Thyroid gland (tissue), 4 donors: ENCODE results near the gene MRGPRE. TPM values are rescaled to one million over a fixed set of nuclear protein-coding genes. Genes with fewer than 3 reads are reported as not detected.

Source experiments
- DNase-seq, 2 donors: peaks; one replicate each; pipeline ENCODE4 v3.0.0-alpha.2; 2019
- H3K27ac ChIP-seq, 3 donors: fragments of 200-600 bp; sonication (generic); 1 replicate in 2 of 3; 2 replicates in 1 of 3; pipeline ENCODE4 v1.5.1; 2016 to 2019; ENCODE audit warnings: mild to moderate bottlenecking in 1 of 3, moderate library complexity in 1 of 3
- H3K27me3 ChIP-seq: fragments of 200-600 bp; sonication (generic); one replicate; pipeline ENCODE4 v1.5.1; 2019
- H3K36me3 ChIP-seq, 2 donors: fragments of 200-600 bp; sonication (generic); one replicate each; pipeline ENCODE4 v1.5.1; 2016 to 2019
- H3K4me1 ChIP-seq, 2 donors: fragments of 200-600 bp; sonication (generic); one replicate each; pipeline ENCODE4 v1.5.1; 2017 to 2019
- H3K4me3 ChIP-seq, 3 donors: fragments of 200-600 bp; sonication (generic); replicated peaks in 1 of 3; 1 replicate in 2 of 3; 2 replicates in 1 of 3; pipeline ENCODE4 v1.5.1; 2016; ENCODE audit warnings: mild to moderate bottlenecking in 1 of 3
- H3K9me3 ChIP-seq: fragments of 200-600 bp; sonication (generic); one replicate; pipeline ENCODE4 v1.5.1; 2017
- POLR2A ChIP-seq, 2 donors: fragments of 450-650 bp; IDR thresholded peaks; one replicate each; pipeline ENCODE4 v1.6.1; 2017; ENCODE audit warnings: antibody characterized with exemption in 2 of 2, mild to moderate bottlenecking in 2 of 2, moderate library complexity in 1 of 2
- WGBS, 2 donors: methylation state at CpG; one replicate each; pipeline ENCODE4 v1.1.5; 2017; 5-methylcytosine and 5-hydroxymethylcytosine counted together
- intact Hi-C: fragments of 100-400 bp; cut with DNase I; formaldehyde crosslinking; loops from one replicate; pipeline ENCODE4 v1.15.1; 2023
- total RNA-seq, 4 donors: library from RNA; depleted of rRNA; stranded (reverse); fragments of >200 nt; gene quantifications; one replicate each; pipeline ENCODE4 v1.2.3, GENCODE V29; 2016
- TF ChIP-seq, protein P1 (sequence below), 6 experiments: fragments of 200-600 bp in 3 of 6; fragments of 450-650 bp in 3 of 6; sonication (generic) in 3 of 6; IDR thresholded peaks; one replicate each; pipeline ENCODE4 v1.5.1; 2016 to 2019; ENCODE audit warnings: antibody characterized with exemption in 6 of 6, mild to moderate bottlenecking in 2 of 6, inconsistent platforms in 1 of 6, moderate library complexity in 1 of 6

MRGPRE gene
- total RNA-seq, 4 donors from 2014 or later = 0.39 TPM; not detected in 3

DNA sequence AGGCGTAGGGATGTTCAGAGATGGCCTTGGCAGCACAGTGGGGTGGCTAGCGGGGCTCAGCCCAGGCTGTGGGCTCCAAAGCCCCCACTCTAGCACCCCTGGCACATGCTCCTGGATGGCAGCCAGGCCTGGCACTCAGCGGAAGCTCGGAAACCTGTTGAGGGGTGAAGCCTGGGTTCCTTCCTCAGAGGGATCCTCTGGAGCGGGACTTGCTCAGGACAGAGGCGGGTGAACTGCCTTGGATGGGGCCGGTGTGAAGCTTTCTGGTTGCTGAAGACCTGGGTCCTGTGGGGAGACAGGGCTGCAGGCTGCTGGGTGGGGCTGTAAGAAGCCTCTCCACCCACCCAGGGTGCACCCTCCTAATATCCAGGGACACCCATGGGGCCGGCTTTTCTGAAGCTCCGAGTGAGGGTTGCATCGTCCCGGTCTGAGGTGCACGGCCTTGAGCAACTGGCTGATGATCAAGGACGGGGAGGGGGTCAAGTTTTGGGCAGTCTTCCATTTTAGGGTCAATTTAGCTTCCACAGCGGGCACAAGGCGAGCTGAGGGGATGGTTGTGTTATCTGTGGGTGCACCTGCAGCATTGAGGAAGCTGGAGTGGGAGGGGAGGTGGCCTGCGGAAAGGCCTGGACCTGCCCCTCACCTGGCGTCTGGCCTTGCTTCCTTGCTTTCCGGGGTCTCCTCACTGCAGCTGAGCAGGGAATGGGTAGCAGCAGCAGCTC lies 5.2 kb downstream of the MRGPRE start:
- intact Hi-C loops = no loop called here
- TF ChIP-seq POLR2A (IDR thresholded peaks at IDR 0.05) = no peak
- TF ChIP-seq, protein P1, sequence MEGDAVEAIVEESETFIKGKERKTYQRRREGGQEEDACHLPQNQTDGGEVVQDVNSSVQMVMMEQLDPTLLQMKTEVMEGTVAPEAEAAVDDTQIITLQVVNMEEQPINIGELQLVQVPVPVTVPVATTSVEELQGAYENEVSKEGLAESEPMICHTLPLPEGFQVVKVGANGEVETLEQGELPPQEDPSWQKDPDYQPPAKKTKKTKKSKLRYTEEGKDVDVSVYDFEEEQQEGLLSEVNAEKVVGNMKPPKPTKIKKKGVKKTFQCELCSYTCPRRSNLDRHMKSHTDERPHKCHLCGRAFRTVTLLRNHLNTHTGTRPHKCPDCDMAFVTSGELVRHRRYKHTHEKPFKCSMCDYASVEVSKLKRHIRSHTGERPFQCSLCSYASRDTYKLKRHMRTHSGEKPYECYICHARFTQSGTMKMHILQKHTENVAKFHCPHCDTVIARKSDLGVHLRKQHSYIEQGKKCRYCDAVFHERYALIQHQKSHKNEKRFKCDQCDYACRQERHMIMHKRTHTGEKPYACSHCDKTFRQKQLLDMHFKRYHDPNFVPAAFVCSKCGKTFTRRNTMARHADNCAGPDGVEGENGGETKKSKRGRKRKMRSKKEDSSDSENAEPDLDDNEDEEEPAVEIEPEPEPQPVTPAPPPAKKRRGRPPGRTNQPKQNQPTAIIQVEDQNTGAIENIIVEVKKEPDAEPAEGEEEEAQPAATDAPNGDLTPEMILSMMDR (IDR thresholded peaks at IDR 0.05) = no peak
- Histone ChIP-seq H3K4me3 (no peak overlapping the region), H3K36me3 (no peaks in the 10 kb centered on the region), H3K27ac (no peak overlapping the region), H3K27me3 (no peaks in the 10 kb centered on the region), H3K9me3 (no peaks in the 10 kb centered on the region), H3K4me1 (peaks cover 0 to 5% of the 10 kb centered on the region in 2 donors)
- DNase-seq = no peak
- WGBS, 2 donors = 84 to 90% methylated on average over 11 to 17 of the region's 18 CpGs

DNA sequence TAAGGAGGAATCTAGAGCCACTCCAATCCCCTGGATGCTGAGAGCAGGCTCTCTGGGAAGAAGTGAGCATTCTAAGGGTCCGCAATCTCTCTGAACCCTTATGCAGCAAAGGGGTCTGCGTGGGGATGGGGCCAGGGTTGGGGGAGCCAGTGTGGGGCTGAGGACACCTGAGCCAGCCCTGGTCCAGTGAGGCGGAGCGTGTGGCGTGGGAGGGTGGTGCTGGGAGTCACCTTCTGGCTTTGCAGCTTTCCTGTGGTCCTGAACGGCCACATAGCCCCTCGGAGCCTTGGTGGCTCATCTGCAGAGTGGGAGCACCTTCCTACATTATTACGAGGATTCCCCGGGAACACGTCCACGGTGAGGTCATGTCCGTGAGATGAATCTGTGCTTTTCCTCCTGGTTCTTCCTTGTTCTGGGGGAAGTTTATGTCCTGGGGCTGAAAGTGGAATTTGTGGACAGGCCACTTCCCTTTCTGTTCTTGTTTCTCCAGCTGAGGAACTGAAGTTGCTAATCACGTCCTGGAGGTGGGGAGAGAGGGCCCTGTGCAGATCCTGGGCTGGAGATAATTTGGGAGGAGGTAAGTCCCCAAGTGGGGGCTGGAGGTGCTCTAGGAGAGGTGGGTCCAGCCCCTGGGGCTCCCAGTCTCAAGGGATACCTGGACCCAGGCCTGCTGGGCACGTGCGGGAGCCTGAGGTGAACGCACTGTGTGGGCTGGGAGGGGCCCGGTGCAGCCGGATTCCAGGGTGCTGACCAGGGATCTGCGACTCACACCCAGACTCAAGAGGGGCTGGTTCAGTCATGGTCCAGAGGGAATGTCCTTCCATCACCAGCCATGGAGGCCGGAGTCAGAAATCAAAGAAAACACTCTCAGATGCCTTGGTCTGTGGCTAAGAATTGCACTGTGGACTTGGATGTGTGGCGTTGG lies 6.1 kb downstream of the MRGPRE start:
- Histone ChIP-seq H3K4me3 (no peak overlapping the region), H3K36me3 (no peaks in the 10 kb centered on the region), H3K27ac (no peak overlapping the region), H3K9me3 (no peaks in the 10 kb centered on the region), H3K27me3 (no peaks in the 10 kb centered on the region), H3K4me1 (peaks cover under 1 to 1% of the 10 kb centered on the region in 2 donors)
- TF ChIP-seq POLR2A (IDR thresholded peaks at IDR 0.05) = no peak
- TF ChIP-seq, protein P1 (IDR thresholded peaks at IDR 0.05) = no peak
- 82 to 84% methylated on average over 13 to 20 of the region's 21 CpGs for WGBS, 2 donors
- peak in 1 of 2 donors; percentile 27 for DNase-seq
- intact Hi-C loops = no loop called here

DNA sequence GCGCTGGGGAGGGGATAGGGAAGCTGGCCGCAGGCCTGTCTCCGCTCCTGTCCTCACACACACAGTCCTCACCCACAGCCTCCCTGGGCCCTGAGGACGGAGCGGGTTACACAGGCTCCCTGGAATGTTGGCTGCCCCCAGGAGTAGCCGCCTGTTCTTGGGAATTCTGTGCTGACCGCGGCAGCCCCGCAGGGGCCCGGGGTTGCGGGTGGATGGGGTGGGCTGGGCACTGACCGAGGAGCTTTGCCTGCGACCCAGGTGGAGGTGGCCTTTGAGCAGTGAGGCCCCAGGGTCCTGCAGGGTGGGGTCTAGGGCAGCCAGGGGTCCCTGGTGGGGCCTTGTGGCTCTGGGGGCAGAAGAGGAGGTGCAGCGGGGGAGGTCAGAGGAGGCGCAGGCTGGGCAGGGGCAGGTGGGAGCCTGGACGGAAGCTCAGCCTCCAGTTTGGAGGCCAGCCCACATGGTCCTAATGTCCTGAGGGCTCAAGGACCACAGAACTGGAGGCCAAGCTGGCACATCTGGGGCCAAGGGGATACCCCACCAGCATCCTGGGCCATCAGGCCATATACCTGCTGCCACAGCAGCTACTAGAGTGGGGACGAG lies 7.0 kb downstream of the MRGPRE start:
- no peak overlapping the region for H3K27ac ChIP-seq
- DNase-seq = no peak
- intact Hi-C loops = no loop called here
- H3K4me1 ChIP-seq = peaks cover 5 to 8% of the 10 kb centered on the region in 2 donors
- no peaks in the 10 kb centered on the region for H3K9me3 ChIP-seq
- no peak overlapping the region for H3K4me3 ChIP-seq
- H3K27me3 ChIP-seq = no peaks in the 10 kb centered on the region
- no peak for TF ChIP-seq POLR2A (IDR thresholded peaks at IDR 0.05)
- TF ChIP-seq, protein P1 (IDR thresholded peaks at IDR 0.05) = no peak
- no peaks in the 10 kb centered on the region for H3K36me3 ChIP-seq
- 83 to 89% methylated on average over 16 to 17 of the region's 17 CpGs for WGBS, 2 donors

DNA sequence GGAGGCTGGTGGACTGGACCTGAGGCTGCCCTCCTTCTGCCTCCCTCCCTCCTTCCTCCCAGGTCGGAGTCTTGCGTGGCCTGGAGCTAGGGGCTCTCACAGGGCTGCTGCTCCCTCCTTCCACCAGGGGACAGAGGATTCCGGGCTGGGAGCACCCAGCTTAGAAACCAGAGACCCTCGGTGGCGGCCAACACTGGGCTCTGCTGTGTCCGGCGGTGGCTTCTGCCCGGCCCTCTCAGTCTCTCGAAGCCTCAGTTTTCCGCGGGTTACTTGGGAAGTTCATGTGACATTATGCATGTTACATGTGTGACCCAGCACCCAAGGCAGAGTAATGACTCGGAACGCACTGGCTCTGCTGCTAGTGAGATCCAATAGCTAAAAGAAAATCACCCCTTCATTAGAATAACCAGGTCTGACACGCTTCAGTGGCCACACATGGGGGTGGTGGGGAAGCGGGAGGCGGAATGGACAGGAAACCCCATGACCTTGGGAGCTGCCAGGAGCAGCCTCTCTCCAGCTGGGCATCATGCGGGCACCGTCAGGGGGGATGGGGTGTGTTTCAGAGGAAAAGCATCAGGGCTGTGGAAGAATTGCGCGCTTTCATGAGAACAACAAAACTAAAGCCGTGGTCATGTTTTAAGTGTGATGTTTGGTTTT lies 7.7 kb downstream of the MRGPRE start:
- 63 to 67% methylated on average over 18 to 21 of the region's 21 CpGs for WGBS, 2 donors
- Histone ChIP-seq H3K36me3 (no peaks in the 10 kb centered on the region), H3K27ac (no peak overlapping the region), H3K4me3 (no peak overlapping the region), H3K27me3 (no peaks in the 10 kb centered on the region), H3K9me3 (no peaks in the 10 kb centered on the region), H3K4me1 (peaks cover 5 to 8% of the 10 kb centered on the region in 2 donors)
- no peak for DNase-seq
- TF ChIP-seq, protein P1 (IDR thresholded peaks at IDR 0.05) = no peak
- no peak for TF ChIP-seq POLR2A (IDR thresholded peaks at IDR 0.05)
- intact Hi-C loops = no loop called here
